Left ventricle myocardium superior (tissue), 1 donor: ENCODE data around the gene MATR3. TPM values are rescaled to one million over a fixed set of nuclear protein-coding genes. Genes with fewer than 3 reads are reported as not detected.
"Not testable (repeated sequence)": the region's sequence is repeated elsewhere in the genome, so short reads cannot be mapped to it uniquely, and the experiment has no call there.

ENCODE experiments used
- ATAC-seq: fragments of 200-7000 bp; cut with Tn5 transposase; one replicate; pipeline ENCODE4 v1.9.1; 2020; ENCODE audit warnings: mild to moderate bottlenecking, moderate library complexity
- DNase-seq: peaks from one replicate; pipeline ENCODE4 v3.0.0-alpha.2; 2020
- intact Hi-C: fragments of 100-400 bp; cut with micrococcal nuclease; formaldehyde crosslinking; loops from one replicate; pipeline ENCODE4 v1.11.0; 2022
- total RNA-seq: library from RNA; stranded (reverse); fragmentation: NEBNext Ultra II Directional; extraction: Animal tissue kit (Norgen Biotek cat#: 25700); gene quantifications from one replicate; pipeline ENCODE4 v1.2.1, GENCODE V29; 2021
- donor health status: DM: no; HTN: yes; CAD: no; lungs with severe emphysema.

MATR3 gene
- total RNA-seq, 1 donor from 2014 or later = 121 TPM

DNA sequence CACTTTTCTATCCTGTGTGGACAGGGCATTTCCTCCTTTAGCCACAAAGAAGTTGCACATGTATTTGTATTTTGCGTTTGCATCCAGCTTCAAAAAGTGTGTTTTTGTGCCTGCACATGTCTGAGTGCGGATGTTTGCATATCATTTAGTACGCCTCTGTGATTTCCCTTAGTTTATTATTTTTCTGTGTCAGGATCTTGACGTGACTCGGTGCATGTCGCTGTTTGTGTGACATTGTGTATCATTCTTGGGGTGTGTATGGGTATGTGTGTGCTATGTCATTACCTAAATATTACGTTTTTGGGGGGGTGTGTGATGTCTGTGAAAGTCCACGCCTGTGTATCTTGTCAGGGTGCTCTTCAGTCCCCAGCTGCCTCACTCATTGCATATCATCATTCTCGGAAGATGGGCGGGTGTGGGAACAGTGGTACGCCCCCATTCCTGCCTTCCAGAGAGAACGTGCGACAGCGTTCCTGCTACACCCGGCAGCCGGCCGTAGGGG lies 47.7 kb downstream of the MATR3 start:
- DNase-seq (no peak), ATAC-seq (no peak)
- intact Hi-C loops = no loop called here

DNA sequence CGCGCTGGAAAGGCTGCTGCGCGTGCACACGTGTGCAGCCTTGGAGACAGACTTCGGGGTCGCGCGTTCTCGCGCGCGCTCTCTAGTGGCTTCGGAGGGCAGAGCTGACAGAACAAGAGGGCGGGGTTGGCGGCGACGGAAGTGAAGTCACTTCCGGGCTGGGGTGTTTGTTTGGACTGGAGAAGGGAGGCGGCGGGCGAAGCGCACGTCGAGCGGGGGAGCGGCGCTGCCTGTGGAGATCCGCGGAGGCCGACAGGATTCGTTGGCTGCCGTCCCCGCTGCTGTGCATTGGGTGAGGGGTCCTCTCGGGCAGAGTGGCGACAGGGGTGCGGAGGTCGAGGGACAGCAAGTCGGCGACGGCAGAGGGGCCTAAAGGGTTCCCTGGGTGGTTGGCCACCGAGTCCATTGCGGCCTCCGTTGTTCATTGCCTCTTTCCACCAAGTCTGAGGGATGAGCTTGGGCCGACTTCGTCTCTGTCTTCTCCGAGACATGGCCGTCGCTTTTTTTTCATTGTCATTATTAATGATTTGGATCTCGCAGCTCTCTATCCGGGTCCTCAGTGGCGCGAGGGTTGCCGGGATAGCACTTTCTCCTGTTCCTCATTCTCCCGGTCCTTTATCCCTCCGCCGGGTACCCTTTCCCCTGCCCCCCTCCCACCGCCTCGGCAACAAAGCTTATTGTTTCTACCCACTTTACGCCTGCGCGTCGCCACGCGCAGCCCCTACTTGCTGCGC lies 48.3 kb downstream of the MATR3 start, which contains the start of gene PAIP2:
Gene PAIP2, plus strand, starts transcription at position 166 of the 734 bp plus-strand sequence. CDS start 21,931 bp downstream, outside the sequence.
- intact Hi-C loops = no loop called here
- ATAC-seq = peak; percentile 97
- peak; percentile 100 for DNase-seq

DNA sequence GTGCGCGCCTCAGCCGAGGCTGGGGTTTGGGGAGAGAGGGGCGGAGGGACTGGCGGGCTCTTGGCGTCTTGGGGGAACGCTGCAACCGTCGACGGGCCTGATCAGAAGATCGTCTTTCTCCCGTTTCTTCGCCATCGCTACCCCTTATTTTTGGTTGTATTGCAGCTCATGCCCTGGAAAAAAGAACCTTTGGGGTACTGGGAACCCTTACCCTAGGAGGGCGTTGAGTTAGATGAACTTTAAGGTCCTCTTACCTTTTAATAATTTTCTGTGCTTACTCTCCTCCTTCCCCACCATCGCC lies 48.8 kb downstream of the MATR3 start:
- intact Hi-C loops = no loop called here
- no peak for ATAC-seq
- DNase-seq = no peak

DNA sequence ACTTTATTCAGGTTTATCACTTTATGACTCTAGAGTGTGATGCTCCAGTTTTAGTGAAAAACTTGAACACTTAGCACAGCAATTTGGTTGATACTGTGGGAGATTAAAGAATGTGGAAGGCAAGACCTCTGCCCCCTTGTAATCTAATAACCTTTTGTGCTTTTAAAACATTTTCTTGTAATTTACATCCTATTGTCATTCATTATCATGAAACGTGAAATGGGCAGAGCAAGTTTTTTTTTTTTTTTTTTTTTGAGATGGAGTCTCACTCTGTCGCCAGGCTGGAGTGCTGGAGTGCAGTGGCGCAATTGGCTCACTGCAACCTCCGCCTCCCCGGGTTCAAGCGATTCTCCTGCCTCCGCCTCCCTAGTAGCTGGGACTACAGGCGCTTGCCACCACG lies 49.9 kb downstream of the MATR3 start:
- ATAC-seq (no peak), DNase-seq (no peak)
- intact Hi-C loops = no loop called here

DNA sequence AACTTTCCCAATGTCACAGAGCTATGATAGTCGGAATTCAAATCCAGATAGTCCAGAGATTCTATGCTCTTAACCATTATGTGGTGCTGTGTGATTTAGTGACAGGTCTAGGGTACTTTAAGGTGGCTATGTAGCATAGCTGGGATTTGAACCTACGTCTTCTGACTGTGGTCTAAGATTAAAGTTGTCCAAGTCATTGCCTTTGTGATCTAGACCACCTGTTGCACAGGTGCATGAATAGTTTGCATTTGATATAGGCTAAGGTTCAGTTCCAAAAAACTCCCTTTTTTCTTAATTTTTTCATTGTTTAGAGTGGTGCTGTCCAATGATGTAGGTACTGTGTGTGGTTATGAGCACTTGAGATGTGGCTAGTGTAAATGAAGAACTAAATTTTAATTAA lies 50.6 kb downstream of the MATR3 start:
- ATAC-seq = no peak
- DNase-seq = no peak
- intact Hi-C loops = no loop called here

DNA sequence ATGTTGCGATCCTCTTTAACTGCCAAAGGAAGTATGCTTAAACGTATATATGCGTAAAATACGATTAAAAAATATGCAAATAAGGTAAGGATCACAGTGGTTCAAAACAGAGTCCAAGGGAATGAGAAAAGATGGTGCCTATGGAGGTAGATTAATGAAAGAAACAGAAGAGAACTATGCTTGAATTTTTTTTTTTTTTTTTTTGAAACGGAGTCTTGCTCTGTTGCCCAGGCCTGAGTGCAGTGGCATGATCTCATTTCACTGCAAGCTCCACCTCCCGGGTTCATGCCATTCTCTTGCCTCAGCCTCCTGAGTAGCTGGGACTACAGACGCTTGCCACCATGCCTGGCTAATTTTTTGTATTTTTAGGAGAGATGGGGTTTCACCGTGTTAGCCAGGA lies 51.9 kb downstream of the MATR3 start:
- ATAC-seq, DNase-seq, intact Hi-C loops: not testable (repeated sequence)

DNA sequence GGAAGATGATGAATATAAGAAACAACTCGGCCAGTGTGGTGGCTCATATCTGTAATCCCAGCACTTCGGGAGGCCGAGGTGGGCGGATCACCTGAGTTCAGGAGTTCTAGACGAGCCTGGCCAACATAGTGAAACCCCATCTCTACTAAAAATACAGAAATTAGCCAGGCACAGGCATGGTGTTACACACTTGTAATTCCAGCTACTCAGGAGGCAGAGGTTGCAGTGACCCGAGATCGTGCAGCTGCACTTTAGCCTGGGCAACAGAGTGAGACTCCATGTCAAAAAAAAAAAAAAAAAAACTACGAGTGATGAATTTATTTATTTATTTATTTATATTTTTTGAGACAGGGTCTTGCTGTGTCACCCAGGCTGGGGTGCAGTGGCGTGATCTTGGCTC lies 54.3 kb downstream of the MATR3 start:
- ATAC-seq, intact Hi-C loops, DNase-seq: not testable (repeated sequence)

DNA sequence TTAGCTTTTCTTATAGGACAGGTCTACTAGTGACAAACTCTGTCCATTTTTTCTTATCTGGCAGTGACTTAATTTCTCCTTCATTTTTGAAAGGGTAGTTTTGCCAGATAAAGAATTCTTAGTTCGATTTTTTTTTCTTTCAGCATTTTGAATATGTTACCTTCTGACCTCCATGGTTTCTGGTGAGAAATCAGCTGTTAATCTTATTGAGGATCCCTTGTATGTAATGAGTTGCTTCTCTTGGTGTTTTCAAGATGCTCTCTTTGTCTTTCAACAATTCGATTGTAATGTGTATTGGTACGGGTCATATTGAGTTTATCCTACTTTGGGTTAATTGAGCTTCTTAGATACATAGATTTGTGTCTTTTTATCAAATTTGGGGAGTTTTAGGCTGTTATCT lies 60.6 kb downstream of the MATR3 start:
- no peak for DNase-seq
- ATAC-seq = no peak
- intact Hi-C loops = no loop called here

DNA sequence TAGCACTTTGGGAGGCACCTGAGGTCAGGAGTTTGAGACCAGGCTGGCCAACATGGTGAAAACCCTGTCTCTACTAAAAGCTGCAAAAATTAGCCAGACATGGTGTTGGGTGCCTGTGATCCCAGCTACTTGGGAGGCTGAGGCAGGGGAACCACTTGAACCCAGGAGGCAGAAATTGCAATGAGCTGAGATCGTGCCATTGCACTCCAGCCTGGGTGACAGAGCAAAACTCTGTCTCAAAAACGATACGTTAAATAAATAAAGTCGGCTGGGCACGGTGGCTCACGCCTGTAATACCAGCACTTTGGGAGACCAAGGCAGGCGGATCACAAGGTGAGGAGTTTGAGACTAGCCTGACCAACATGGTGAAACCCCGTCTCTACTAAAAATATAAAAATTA lies 62.4 kb downstream of the MATR3 start:
- ATAC-seq, DNase-seq, intact Hi-C loops: not testable (repeated sequence)

DNA sequence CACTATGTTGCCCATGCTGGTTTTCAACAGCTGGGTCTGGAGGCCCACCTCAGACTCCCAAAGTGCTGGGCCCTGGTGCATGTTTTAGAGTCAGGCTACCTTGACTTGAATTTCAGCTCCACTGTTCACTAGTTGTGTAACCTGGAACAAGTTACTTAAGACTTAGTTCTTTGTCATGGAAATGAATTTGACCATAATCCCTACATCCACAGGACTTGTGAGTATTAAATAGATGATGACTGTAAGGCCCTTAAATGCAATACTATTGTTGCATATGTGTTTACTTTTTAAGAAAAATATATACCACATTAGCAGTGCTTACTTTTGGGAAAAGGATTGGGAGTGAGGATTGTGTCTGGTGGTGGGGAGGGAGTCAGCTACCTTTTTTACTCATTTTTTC lies 64.5 kb downstream of the MATR3 start:
- intact Hi-C loops = no loop called here
- DNase-seq (no peak), ATAC-seq (no peak)

DNA sequence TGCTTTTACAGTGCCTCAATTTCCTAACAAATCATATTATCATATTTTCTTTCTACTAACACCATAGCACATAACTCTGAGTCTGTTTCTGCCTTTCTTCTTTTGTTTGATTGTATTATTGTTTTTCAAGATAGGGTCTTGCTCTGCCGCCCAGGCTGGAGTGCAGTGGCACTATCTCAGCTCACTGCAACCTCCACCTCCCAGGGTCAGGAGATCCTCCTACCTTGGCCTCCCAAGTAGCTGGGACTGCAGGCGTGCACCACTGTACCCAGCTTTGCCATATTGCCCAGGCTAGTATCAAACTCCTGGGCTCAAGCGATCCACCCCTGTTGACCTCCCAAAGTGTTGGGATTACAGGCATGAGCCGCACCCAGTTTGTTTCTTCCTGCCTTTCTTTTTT lies 66.8 kb downstream of the MATR3 start:
- intact Hi-C loops = no loop called here
- ATAC-seq = no peak
- DNase-seq = no peak

DNA sequence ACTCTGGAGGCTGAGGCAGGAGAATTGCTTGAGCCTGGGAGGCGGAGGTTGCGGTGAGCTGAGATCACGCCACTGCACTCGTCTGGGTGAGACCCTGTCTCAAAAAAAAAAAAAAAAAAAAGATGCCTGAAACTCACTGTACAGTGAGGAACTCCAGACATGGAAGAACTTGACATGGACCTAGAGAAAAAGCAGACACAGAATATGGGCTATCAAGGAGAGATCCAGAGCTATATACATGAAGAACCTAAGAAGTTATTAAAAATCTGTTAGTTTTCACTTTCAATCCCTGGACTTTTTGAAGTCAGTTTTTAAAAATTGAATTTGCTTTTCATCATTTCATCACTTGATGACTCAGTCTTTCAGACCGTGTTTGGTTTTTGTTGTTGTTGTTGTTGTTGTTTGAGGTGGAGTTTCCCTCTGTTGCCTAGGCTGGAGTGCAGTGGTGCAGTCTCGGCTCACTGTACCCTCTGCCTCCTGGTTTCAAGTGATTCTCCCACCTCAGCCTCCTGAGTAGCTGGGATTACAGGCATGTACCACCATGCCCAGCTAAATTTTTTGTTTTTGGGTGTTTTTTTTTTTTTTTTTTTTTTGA lies 68.4 kb downstream of the MATR3 start:
- DNase-seq = no peak
- intact Hi-C loops = no loop called here
- ATAC-seq = no peak

DNA sequence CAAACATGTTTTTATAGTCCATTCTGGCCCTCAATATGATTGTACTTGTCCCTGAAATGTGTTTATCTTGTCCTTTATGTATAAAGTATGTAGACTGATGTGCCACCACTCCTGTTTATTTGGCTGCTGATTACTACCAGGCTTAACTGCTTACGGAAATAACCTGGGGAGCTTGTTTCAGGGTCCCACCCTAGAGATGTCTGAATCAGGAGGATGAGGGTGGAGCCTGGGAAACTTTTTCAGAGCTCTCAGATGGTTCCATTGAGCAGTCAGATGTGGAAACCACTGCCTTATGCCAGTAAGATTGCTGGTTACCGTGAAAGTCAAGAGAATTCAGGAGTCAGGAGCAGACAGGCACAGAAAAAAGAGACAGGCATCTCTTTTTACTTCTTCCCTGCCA lies 70.4 kb downstream of the MATR3 start:
- no peak for ATAC-seq
- intact Hi-C loops = no loop called here
- DNase-seq = no peak

DNA sequence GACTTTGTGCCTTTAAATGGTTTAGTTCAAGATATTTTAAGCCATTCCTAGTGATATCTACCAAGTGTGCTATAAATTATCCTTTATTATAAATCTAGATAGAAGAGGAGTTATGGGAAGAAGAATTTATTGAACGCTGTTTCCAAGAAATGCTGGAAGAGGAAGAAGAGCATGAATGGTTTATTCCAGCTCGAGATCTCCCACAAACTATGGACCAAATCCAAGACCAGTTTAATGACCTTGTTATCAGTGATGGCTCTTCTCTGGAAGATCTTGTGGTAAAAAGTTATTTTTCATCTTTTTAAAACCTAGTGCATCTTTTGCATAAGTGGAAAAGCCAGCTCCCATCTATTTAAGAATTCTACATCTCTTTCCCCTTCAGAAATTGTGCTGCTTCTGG lies 70.9 kb downstream of the MATR3 start:
- intact Hi-C loops = no loop called here
- no peak for ATAC-seq
- no peak for DNase-seq

DNA sequence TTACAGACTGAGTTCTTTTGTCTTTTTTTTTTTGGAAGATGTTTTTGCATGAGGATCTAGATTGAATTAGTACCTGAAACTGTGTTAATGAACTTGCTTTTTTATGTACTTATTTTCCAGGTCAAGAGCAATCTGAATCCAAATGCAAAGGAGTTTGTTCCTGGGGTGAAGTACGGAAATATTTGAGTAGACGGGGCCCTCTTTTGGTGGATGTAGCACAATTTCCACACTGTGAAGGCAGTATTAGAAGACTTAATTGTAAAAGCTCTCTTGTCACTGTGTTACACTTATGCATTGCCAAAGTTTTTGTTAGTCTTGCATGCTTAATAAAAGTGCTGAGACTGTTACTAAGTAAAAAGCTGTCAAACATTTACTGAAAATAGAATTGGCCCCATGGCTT lies 75.1 kb downstream of the MATR3 start:
- intact Hi-C loops = no loop called here
- ATAC-seq (peak; percentile 19), DNase-seq (no peak)

DNA sequence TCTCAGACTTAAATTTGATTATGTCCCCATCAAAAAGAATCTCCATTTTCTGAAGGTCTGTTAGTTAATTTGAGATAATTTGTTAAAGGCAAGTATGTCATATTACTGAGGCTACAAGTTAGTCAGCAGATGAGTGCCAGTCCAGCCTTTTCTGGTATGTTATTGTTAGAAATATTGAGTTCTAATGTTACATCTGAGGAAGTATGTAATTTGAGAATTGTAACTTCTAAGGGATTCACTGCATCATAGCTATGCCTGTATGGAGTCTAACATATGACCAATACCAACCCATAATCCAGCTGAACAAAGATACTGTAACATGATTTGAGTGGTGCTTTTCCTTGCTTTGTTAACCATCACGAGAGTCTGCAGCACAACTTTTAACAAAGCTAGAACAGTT lies 75.6 kb downstream of the MATR3 start:
- ATAC-seq = no peak
- intact Hi-C loops = no loop called here

DNA sequence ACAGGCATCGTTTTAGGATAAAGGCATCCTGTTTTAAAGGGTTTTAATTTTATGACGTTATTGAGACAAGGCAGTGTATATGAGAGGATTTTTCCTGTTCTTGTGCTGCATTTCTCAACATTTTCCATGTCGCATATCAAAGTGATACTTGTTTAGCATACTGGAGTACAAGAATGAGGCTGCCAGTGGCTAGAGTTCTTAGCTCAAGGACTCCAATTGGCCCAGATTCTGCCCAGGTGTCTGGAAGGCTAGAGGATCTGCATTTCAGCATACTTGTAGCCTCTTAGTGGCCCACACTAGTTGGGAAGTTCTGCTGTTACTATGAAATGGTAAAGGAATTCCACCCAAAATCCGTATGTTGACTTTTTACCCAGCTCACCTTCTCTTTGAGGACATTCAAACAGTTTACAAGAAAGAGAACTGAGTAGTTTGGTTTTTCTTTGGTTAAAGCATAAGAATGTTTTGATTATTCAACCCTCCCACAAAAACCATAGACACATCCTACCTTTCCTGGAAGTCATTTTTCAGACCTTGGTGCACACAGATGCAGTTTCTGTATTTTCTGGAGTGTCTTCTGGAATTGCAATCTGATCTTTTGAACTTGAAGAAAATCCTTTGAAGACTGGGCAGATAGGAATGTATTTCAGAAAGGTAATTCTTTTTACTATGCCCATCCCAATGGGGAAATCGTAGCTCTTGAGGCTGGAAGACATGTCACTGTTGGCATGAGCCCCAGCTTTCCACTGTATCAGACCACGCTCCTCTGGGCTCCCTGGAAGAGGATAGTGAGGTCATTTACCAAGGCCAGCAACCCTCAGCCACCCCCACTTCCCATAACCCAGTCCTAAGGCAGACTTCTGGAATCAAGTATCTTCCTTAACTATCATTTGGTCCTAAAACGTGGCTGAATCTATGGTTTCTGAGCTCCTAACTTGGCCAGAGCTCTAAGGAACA lies 78.2 kb downstream of the MATR3 start:
- peak; percentile 69 for ATAC-seq
- intact Hi-C loops = no loop called here
- no peak for DNase-seq

More for the DNA sequence above, 75.6 kb downstream of the MATR3 start:
- no peak for DNase-seq

DNA sequence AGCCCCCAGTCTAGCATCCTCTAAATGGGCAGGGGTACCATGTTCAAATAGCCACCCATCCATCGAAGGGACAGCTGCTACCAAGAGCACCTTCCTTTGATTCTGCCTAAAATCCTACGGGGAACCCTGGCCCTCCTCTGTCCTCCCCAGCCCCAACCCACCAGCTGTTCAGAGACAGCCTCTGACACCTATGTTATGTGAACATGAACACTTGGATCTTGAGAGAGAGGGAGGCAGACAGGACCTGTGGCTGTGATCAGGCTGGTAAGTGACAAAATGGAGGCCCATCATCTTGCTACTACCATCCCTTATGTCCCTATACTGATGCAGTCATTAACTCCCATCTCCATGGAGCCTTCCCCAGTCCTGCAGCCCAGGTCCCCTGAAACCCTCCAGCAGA lies 81.4 kb downstream of the MATR3 start:
- no peak for ATAC-seq
- intact Hi-C loops = no loop called here
- no peak for DNase-seq

DNA sequence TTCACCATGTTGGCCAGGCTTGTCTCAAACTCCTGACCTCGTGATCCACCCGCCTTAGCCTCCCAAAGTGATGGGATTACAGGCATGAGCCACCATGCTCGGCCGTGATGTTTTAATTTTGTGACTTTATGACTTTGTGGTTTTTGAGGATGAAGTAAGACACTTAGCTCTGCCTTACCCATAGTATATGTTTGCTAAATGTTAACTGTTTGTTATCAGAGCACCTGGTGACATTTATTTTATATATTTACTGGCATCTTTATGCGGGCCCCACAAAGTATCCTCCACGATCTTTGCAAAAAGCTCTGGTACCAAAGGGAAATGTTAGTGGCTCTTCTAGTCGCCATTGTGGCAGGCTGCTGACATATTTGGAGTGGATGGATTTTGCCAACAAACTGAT lies 82.8 kb downstream of the MATR3 start:
- ATAC-seq = no peak
- intact Hi-C loops = no loop called here
- no peak for DNase-seq

DNA sequence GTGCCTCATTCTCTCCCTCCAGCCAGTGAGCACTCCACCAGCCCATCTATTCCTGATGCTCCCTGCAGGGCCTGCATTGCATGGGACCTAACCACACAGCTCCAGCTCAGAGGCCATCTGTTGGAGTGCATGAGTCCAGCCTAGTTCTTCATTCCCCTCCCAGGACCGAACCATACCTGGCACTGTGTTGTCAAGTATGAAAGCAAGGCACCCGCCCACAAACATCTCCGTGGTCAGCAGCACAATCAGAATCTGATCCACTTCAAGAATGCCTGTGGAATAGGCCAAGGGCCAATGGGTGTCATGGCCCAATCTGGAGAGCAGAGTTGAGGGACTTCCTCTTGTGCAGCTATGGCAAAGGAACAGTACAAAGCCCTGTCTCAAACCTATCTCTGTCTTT lies 83.7 kb downstream of the MATR3 start:
- no peak for DNase-seq
- no peak for ATAC-seq
- intact Hi-C loops = no loop called here
